HG03565 (cell line): ENCODE data around the gene UBE2G2.

Experiments
- ATAC-seq: cut with Tn5 transposase; IDR thresholded peaks from one replicate; pipeline ENCODE4 v1.9.1; 2021; ENCODE audit warnings: mild to moderate bottlenecking, moderate library complexity; ENCODE audit not compliant: unreplicated experiment

Gene UBE2G2

GRCh38 chr21:44801468-44802395 lies at the start of gene UBE2G2:
Gene UBE2G2 (minus strand): TSS chr21:44801820. CDS start chr21:44801748, 72 bp downstream.
- ATAC-seq: peak; percentile 62

- no peak for ATAC-seq
Observed at GRCh38 chr21:44850905-44851657, 49.5 kb upstream of the UBE2G2 start.

- ATAC-seq: no peak
Observed at GRCh38 chr21:44850208-44850800, 48.7 kb upstream of the UBE2G2 start.

GRCh38 chr21:44849616-44850130 lies 48.1 kb upstream of the UBE2G2 start:
- ATAC-seq: no peak

- no peak for ATAC-seq
Observed at GRCh38 chr21:44848821-44849521, 47.4 kb upstream of the UBE2G2 start.

- no peak for ATAC-seq
Observed at GRCh38 chr21:44847261-44848056, 45.8 kb upstream of the UBE2G2 start.

- no peak for ATAC-seq
Observed at GRCh38 chr21:44846485-44847260, 45.1 kb upstream of the UBE2G2 start.

- ATAC-seq: no peak
Observed at GRCh38 chr21:44846224-44846484, 44.5 kb upstream of the UBE2G2 start.

- ATAC-seq: no peak
Observed at GRCh38 chr21:44845418-44846223, 44.0 kb upstream of the UBE2G2 start.

- no peak for ATAC-seq
Observed at GRCh38 chr21:44844256-44844655, 42.6 kb upstream of the UBE2G2 start.

GRCh38 chr21:44842721-44843445 lies 41.3 kb upstream of the UBE2G2 start:
- no peak for ATAC-seq

- no peak for ATAC-seq
Observed at GRCh38 chr21:44842087-44842486, 40.5 kb upstream of the UBE2G2 start.

- ATAC-seq: no peak
Observed at GRCh38 chr21:44840771-44841170, 39.2 kb upstream of the UBE2G2 start.

- ATAC-seq: no peak
Observed at GRCh38 chr21:44838951-44839350, 37.3 kb upstream of the UBE2G2 start.

GRCh38 chr21:44838039-44838895 lies 36.6 kb upstream of the UBE2G2 start:
- ATAC-seq: no peak

GRCh38 chr21:44837537-44837936 lies 35.9 kb upstream of the UBE2G2 start:
- no peak for ATAC-seq
